H1 (cell line): ENCODE data around the gene CHD9.

ENCODE experiments used
- KDM1A ChIP-seq: fragments of 200-600, 300-600 bp; sonication (generic); IDR thresholded peaks from 2 replicates; pipeline ENCODE4 v1.7.1; 2016; ENCODE audit warnings: mild to moderate bottlenecking, low read length, borderline replicate concordance
- MAX ChIP-seq: IDR thresholded peaks from 2 replicates; pipeline ENCODE4 v1.6.1; 2012; ENCODE audit warnings: inconsistent platforms
- SP1 ChIP-seq: IDR thresholded peaks from 2 replicates; pipeline ENCODE4 v1.6.1; 2011; ENCODE audit warnings: low read depth, low read length
- TF ChIP-seq, protein P1 (sequence below), 3 experiments: IDR thresholded peaks; 1 replicate in 2 of 3; 2 replicates in 1 of 3; pipeline versions ENCODE4 v1.5.1 to v1.6.1; 2011; ENCODE audit warnings: low read length in 3 of 3, mild to moderate bottlenecking in 3 of 3, inconsistent platforms in 2 of 3, low read depth in 1 of 3, moderate library complexity in 1 of 3; ENCODE audit not compliant: insufficient read depth in 1 of 3; ENCODE audit errors: control extremely low read depth in 1 of 3

DNA sequence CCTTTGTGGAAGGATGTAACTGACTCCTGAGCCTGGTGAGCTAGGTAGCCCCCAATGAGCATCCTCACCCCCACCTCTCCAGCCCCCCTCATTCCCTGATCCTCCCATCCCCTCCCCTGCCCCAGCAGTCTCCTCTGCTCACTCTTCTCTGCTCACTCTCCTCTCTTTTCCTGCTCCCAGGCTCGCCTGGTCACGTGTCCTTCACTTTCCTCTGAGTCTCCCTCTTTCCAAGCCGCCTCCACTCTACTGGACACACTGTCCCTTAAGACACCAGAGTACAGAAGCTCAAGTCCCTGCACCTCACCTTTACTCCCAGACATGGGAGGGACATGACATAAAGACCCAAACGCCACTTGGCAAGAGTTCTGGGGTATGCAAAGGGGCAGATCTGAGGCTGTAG, 303.2 kb downstream of the CHD9 start:
- TF ChIP-seq, protein P1, sequence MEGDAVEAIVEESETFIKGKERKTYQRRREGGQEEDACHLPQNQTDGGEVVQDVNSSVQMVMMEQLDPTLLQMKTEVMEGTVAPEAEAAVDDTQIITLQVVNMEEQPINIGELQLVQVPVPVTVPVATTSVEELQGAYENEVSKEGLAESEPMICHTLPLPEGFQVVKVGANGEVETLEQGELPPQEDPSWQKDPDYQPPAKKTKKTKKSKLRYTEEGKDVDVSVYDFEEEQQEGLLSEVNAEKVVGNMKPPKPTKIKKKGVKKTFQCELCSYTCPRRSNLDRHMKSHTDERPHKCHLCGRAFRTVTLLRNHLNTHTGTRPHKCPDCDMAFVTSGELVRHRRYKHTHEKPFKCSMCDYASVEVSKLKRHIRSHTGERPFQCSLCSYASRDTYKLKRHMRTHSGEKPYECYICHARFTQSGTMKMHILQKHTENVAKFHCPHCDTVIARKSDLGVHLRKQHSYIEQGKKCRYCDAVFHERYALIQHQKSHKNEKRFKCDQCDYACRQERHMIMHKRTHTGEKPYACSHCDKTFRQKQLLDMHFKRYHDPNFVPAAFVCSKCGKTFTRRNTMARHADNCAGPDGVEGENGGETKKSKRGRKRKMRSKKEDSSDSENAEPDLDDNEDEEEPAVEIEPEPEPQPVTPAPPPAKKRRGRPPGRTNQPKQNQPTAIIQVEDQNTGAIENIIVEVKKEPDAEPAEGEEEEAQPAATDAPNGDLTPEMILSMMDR (IDR thresholded peaks at IDR 0.05; ENCODE audit: control extremely low read depth in 1 of 3, insufficient read depth in 1 of 3, low read depth in 1 of 3, low read length in 3 of 3) = no peak
- TF ChIP-seq SP1 (no peak), MAX (no peak), KDM1A (no peak)
